Stimulated activated CD4-positive, alpha-beta T cell treated with anti-CD3 and anti-CD28 coated beads, TNF-alpha, amount 100 ng/mL, for 24 hours (primary cell): ENCODE data around the gene CHD8.

Source experiments
- DNase-seq, 3 experiments: peaks; one replicate each; pipeline ENCODE4 v3.0.0-alpha.2; 2020; ENCODE audit warnings: low read depth in 3 of 3

CHD8 gene

DNA sequence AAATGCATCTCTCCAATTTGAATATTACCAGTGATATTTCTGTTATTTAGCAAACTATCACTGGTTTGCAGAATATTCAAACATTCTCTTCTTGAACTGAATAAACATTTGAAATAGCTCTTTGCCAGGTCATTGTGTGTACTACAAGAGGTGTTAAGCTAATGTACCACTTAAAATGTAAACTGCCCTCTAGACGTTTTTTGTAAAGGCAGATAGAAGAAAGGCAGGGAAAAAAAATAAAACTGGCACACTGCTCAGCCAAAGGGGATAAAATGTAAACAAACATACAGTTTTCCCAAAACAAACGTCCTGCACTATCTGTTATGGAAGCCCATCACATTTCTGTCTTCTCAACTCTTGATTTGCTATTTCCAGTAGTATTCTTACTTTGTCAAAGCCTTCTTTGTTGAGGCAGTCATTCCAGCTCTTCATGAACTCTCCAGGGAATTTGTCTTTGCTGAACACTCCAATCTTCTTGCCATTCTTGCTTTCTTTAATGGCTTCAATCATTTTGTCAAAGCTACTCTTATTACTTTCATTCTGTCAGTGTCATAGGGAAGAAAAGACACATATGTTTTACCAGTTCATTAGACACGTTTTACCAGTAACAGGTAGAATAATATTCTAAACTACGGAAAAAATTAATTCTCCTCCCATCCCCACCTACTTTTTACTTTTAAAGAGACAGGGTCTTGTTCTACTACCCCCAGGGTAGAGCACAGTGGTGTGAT is 85.8 kb downstream of the CHD8 start:
- no peak for DNase-seq

DNA sequence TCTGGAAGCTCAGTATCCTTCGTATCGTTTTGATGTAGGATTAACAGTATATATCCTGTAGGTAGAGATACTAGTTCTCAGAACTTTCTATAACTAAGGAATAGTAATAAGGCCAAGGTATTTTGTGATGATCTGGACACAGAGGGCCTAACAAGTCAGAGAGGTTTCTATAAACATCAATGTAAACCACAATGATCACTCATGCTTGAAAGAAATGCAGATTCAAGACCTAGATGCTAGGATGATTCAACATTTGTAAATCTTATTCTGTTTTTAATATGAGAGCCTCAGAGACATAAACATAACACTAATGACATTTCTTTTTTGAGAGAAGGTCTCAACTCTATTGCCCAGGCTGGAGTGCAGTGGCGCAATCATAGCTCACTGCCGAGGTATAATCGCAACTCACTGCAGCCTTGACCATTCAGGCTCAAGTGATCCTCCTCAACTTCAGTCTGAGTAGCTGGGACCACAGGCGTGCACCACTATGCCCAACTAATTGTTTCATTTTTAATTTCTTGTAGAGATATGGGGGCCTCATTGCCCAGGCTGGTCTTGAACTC is 88.3 kb downstream of the CHD8 start:
- no peak for DNase-seq

DNA sequence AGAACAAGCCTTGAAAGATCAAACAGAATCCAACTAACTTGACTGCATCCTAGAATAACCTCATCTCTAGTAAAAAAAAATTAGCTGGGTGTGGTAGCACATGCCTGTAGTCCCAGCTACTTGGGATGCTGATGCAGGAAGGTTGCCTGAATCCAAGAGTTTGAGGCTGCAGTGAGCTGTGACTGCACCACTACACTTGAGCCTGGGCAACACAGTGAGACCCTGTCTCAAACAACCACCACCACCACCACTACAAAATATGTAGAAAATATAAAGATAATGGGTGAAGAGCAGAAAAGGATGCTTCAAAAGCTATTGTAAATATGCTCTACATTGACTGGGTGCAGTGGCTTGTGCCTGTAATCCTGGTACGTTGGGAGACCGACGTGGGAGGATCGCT is 99.4 kb downstream of the CHD8 start:
- no peak for DNase-seq

DNA sequence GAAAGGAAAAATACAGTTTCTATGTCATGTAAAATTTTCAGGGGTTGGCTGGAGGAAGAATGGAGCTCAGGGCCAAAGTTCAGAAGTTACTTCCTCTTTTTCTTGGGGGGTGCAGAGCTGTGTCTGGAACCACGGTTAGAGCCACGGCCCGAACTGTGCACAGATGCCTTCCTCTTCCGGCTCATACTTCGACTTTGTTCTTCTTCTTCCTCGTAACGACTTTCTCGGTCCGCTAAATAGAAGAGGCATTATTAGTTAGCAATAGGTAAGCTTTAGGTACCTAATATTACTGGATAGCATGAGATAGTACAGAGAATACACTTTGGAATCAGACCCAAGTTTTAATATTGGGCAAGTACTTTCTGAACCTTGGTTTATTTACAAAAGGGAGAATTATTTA is 103.3 kb downstream of the CHD8 start:
- no peak for DNase-seq

DNA sequence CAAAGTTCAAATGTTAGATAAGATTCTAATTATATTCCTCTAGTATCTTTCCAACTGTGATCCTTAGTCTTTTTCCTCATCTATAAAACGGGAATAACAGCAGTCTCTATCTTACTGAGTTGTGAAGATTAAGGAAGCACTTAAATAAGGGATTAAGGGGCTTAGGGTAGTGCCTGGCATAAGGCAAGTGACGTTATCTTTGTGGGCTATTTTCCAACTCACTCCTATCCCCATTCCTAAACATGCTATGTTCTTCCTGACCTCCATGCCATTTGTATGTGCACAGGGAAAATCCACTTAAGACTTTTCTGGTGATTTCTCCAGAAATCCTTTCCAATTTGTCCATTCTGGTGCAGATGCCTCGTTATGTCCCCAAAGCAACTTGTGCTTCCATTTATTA is 105.4 kb downstream of the CHD8 start:
- no peak for DNase-seq

DNA sequence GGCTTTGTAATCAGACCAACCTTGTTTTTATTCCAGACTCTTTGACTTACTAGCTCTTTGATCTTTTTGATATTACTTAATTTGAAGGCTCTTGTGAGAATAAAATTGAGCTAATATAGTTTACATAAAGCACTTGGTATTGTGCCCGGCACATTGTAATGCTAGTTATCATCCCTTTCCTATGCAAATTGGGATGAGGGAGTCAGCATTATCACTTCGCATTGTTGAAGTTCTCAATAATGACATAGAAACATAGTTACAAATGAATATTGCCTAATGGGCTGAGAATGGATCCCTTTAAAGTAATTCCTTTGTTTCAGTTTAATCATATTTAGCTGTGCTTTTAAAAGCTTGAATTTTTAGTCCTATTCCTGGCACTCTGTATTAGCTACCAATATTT is 108.7 kb downstream of the CHD8 start:
- DNase-seq, result no peak

DNA sequence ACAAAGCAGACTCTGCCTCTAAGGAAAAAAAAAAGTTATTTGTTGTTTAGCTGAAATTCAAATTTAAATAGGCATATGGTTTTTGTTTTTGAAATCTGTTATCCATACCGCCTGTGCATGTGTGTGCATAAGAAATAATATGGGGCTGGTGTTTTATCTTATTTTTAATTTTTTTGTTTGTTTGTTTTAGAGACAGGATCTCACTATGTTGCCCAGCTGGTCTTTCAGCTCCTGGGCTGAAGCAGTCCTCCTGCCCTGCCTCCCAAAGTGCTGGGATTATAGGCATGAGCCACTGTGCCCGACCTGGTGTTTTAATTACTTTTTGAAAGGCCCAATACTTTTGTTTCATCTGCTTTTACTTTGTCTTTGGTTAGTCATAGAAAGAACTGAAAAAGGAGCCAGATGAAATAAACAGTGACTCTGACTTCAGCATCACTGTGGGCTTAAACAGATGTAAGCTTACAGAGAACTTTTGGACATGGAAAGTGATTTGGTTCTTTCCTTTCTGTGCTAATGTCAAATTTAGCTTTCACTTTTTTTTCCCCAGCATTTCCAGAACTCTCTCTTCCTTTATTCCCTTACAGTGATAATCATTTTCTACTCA is 109.3 kb downstream of the CHD8 start:
- no peak for DNase-seq

DNA sequence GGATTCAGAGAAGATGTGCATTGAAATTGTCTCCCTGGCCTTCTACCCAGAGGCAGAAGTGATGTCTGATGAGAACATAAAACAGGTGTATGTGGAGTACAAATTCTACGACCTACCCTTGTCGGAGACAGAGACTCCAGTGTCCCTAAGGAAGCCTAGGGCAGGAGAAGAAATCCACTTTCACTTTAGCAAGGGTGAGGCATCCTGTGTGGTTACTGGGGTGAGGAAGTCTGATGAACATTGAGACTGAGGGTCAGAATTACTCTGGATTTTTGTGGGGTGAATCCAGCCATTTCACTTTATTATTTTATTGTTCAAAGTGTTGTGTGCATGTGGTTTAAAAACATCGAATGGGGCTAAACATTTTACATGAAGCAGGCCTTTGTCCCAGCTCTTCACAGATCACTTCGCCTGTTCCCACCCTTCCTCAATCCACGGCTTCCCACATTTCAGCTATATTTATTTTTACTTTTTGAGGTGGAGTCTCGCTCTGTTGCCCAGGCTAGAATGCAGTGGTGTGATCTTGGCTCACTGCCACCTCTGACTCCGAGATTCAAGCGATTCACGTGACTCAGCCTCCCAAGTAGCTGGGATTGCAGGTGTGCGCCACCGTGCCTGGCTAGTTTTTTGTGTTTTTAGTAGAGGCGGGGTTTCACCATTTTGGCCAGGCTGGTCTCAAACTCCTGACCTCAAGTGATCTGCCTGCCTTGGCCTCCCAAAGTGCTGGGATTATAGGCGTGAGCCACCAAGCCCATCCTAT is 112.7 kb downstream of the CHD8 start:
- DNase-seq, result no peak
